Endothelial cell of umbilical vein (primary cell): ENCODE results near the gene SCRN1.

Source experiments
- CTCF ChIP-seq, 2 donors: IDR thresholded peaks; 1 replicate in 1 of 2; 2 replicates in 1 of 2; pipeline ENCODE4 v1.5.1; 2011; ENCODE audit warnings: low read length in 2 of 2, mild to moderate bottlenecking in 2 of 2, moderate library complexity in 2 of 2, control low read depth in 1 of 2, inconsistent platforms in 1 of 2, low read depth in 1 of 2; ENCODE audit not compliant: insufficient read depth in 1 of 2; ENCODE audit errors: extremely low read depth in 1 of 2
- POLR2A ChIP-seq: IDR thresholded peaks from 2 replicates; pipeline ENCODE4 v1.6.1; 2012; ENCODE audit warnings: low read depth, mild to moderate bottlenecking, control low read depth, low read length

- no peak for TF ChIP-seq CTCF (IDR thresholded peaks at IDR 0.05; ENCODE audit: extremely low read depth in 1 of 2, insufficient read depth in 1 of 2, low read depth in 1 of 2, low read length in 2 of 2)
- TF ChIP-seq POLR2A, result no peak
These were observed 105.9 kb downstream of the SCRN1 start for GRCh38 chr7:29883462-29884398.
